HG02642 (cell line): ENCODE measurements around the gene RASGEF1B.

Experiments
- ATAC-seq: cut with Tn5 transposase; IDR thresholded peaks from one replicate; pipeline ENCODE4 v1.9.1; 2021; ENCODE audit warnings: mild to moderate bottlenecking; ENCODE audit not compliant: unreplicated experiment, poor library complexity

The RASGEF1B gene

GRCh38 chr4:81471588-81472280, at the start of gene RASGEF1B:
TSS of gene RASGEF1B (minus strand) at chr4:81471907. CDS start at chr4:81459508, 12,399 bp downstream.
- peak; percentile 98 for ATAC-seq

GRCh38 chr4:81519856-81520255, 48.1 kb upstream of the RASGEF1B start:
- ATAC-seq: no peak

- no peak for ATAC-seq
Observed at GRCh38 chr4:81519427-81519773, 47.7 kb upstream of the RASGEF1B start.

GRCh38 chr4:81518762-81519426, 47.2 kb upstream of the RASGEF1B start:
- no peak for ATAC-seq

GRCh38 chr4:81516241-81516640, 44.5 kb upstream of the RASGEF1B start:
- no peak for ATAC-seq

GRCh38 chr4:81512757-81513501, 41.2 kb upstream of the RASGEF1B start:
- ATAC-seq: no peak

- ATAC-seq: no peak
Observed at GRCh38 chr4:81512001-81512756, 40.5 kb upstream of the RASGEF1B start.

GRCh38 chr4:81510643-81511178, 39.0 kb upstream of the RASGEF1B start:
- no peak for ATAC-seq

- ATAC-seq: no peak
Observed at GRCh38 chr4:81509822-81510221, 38.1 kb upstream of the RASGEF1B start.

- no peak for ATAC-seq
Observed at GRCh38 chr4:81509191-81509590, 37.5 kb upstream of the RASGEF1B start.

GRCh38 chr4:81508411-81509185, 36.9 kb upstream of the RASGEF1B start:
- no peak for ATAC-seq

GRCh38 chr4:81507530-81507929, 35.8 kb upstream of the RASGEF1B start:
- ATAC-seq: no peak

GRCh38 chr4:81506731-81507130, 35.0 kb upstream of the RASGEF1B start:
- ATAC-seq: peak; percentile 83

GRCh38 chr4:81505726-81506125, 34.0 kb upstream of the RASGEF1B start:
- ATAC-seq: no peak

- ATAC-seq: peak; percentile 56
Observed at GRCh38 chr4:81505004-81505598, 33.4 kb upstream of the RASGEF1B start.

- no peak for ATAC-seq
Observed at GRCh38 chr4:81504112-81505003, 32.7 kb upstream of the RASGEF1B start.

GRCh38 chr4:81503586-81503985, 31.9 kb upstream of the RASGEF1B start:
- no peak for ATAC-seq

GRCh38 chr4:81502564-81502963, 30.9 kb upstream of the RASGEF1B start:
- no peak for ATAC-seq
